ENCODE measurements around the gene CA11. TPM values are rescaled to one million over a fixed set of nuclear protein-coding genes. Genes with fewer than 3 reads are reported as not detected.

CA11 gene
- polyA plus RNA-seq, 1 experiment, result 3.0 TPM

DNA sequence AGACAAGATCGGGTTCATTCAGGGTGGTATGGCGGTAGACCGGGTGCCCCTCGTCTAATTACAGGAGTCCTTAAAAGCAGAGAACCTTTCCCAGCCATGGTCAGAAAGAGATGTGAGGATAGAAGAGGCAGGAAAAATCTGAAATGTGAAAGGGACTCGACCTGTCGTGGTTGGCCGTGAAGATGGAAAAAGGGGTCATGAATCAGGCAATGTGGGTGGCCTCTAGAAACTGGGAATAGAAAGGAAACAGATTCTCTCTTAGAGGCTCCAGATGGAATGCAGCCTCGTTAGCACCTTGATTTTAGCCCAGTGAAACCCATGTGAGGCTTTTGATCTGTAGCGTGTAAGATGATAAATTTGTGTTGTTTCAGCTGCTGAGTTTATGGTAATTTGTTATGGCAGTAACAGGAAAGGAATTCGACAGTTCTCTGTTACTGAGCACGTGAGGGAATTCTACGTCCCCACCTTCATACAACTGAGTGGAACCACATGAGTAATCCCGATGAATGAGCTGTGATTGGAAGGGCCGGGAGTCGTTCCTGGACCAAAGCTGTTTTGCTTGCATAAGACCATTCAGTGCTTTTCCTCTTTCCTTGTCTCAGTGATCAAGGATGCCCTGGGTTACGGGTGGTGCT, 11.0 kb upstream of the CA11 start:
- peak; percentile 77 for DNase-seq (ENCODE audit: low read depth)
- POLR2A ChIA-PET, result no interaction called here
- no peak overlapping the region for H3K4me3 ChIP-seq (ENCODE audit: low read depth, low read length)
- H3K36me3 ChIP-seq (ENCODE audit: control insufficient read depth, insufficient read depth, low read length), result no peaks in the 10 kb centered on the region
- CTCF ChIA-PET, result interaction anchor here (1.2 to 1.4 kb wide), 2 partner anchors 11 kb away, joined by 3 to 6 read pairs; partner anchors contain the start of gene CA11
- H3K27me3 ChIP-seq (ENCODE audit: control insufficient read depth, insufficient read depth, low read length), result peaks cover under 1% of the 10 kb centered on the region; the same call in 1 of the 2 replicates
- TF ChIP-seq, protein P1, sequence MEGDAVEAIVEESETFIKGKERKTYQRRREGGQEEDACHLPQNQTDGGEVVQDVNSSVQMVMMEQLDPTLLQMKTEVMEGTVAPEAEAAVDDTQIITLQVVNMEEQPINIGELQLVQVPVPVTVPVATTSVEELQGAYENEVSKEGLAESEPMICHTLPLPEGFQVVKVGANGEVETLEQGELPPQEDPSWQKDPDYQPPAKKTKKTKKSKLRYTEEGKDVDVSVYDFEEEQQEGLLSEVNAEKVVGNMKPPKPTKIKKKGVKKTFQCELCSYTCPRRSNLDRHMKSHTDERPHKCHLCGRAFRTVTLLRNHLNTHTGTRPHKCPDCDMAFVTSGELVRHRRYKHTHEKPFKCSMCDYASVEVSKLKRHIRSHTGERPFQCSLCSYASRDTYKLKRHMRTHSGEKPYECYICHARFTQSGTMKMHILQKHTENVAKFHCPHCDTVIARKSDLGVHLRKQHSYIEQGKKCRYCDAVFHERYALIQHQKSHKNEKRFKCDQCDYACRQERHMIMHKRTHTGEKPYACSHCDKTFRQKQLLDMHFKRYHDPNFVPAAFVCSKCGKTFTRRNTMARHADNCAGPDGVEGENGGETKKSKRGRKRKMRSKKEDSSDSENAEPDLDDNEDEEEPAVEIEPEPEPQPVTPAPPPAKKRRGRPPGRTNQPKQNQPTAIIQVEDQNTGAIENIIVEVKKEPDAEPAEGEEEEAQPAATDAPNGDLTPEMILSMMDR (IDR thresholded peaks at IDR 0.05; ENCODE audit: insufficient read depth, low read depth, low read length), result no peak

DNA sequence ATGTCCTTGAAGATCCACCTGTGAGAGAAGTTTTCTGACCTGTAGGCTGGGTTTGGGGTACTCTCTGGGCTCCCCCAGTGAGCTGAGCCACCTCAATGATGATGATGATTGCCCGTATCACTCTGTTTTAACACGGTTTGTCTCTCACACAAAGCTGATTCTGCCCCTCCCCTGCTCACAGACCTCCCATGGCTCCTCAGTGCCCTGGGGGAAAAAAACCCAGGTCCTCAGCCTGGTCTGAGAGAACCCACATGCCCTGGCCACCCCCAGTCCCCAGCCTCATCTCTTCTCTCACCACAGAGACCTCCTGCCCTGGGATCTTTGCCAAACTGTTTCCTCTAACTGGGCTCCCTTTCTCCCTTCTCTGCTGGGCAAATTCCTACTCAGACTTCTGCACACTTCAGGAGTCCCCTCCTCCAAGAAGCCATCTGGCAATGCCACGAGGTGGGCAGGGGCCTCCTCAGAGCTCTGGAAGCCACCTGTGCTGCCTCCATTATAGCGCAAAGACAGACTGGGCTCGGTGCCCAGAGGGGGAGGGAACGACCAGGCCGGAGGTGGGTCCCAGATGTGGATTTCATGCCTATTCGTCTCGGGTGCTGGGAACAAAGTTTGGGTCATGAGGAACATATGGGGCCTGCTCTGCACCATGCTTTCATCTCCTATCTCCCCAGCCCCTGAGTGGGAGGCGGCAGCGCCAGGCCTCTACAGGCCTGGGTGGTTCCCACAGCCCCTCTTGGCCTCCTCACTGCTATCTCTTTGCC, 8.5 kb upstream of the CA11 start:
- DNase-seq (ENCODE audit: low read depth), result no peak
- TF ChIP-seq, protein P1 (IDR thresholded peaks at IDR 0.05; ENCODE audit: insufficient read depth, low read depth, low read length), result no peak
- peaks cover 2% of the 10 kb centered on the region; the same call in 1 of the 2 replicates for H3K27me3 ChIP-seq (ENCODE audit: control insufficient read depth, insufficient read depth, low read length)
- ChIA-PET CTCF (interaction anchor here (0.7 kb wide), 1 partner anchor 134 kb away, joined by 3 read pairs; no protein-coding TSS in a partner anchor), POLR2A (no interaction called here)
- H3K4me3 ChIP-seq (ENCODE audit: low read depth, low read length), result no peak overlapping the region
- no peaks in the 10 kb centered on the region for H3K36me3 ChIP-seq (ENCODE audit: control insufficient read depth, insufficient read depth, low read length)

DNA sequence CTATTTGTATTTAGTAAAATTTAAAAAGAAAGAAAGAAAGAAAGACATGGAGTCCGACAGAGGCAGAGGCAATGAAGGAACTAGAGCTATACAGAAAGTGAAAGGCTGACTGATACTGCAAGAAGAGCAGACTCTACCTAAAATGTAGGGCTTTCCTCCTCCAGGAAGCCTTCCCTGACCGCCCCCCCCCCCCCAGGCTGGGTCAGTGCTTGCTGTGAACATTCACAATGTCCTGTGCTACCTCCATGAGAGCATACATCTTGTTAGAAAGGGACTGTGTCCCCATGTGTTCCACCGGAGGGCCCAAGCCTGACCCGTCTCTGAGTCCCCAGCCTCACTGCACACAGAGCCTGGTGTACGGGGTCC, 5.7 kb upstream of the CA11 start:
- H3K4me3 ChIP-seq (ENCODE audit: low read depth, low read length), result no peak overlapping the region
- POLR2A ChIA-PET, result no interaction called here
- TF ChIP-seq, protein P1 (IDR thresholded peaks at IDR 0.05; ENCODE audit: insufficient read depth, low read depth, low read length), result no peak
- H3K27me3 ChIP-seq (ENCODE audit: control insufficient read depth, insufficient read depth, low read length), result peaks cover 2% of the 10 kb centered on the region; the same call in 1 of the 2 replicates
- CTCF ChIA-PET, result no interaction called here
- no peak for DNase-seq (ENCODE audit: low read depth)
- no peaks in the 10 kb centered on the region for H3K36me3 ChIP-seq (ENCODE audit: control insufficient read depth, insufficient read depth, low read length)

DNA sequence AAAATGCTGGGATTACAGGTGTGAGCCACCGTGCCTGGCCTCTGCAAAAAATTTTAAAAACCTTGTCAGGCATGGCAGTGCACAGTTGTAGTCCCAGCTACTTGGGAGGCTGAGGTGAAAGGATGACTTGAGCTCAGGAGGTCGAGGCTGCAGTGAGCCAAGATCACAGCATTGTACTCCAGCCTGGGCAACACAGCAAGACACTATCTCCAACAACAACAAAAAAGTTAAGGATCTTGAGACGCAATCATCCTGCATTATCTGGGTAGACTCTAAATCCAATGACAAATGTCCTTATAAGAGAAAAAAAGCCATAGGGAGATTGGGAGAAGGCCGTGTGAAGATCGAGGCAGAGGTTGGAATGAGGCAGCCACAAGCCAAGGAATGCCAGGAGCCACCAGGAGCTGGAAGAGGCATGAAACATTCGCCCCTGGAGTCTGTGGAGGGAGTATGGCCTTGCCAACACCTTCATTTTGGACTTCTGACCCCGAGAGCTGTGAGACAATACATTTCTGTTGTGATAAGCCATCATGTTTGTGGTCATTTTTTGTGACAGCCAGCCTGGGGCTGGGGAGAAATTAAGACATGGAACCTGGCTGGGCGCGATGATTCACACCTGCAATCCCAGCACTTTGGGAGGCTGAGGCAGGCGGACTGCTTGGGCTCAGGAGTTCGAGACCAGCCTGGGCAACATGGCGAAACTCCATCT, 5.1 kb upstream of the CA11 start:
- CTCF ChIA-PET, result interaction anchor here (1.2 kb wide), 1 partner anchor 23 kb away, joined by 3 read pairs; no protein-coding TSS in a partner anchor
- no peaks in the 10 kb centered on the region for H3K36me3 ChIP-seq (ENCODE audit: control insufficient read depth, insufficient read depth, low read length)

More for the DNA sequence above, 5.1 kb upstream of the CA11 start:
- Histone ChIP-seq H3K4me3 (ENCODE audit: low read depth, low read length) (no peak overlapping the region), H3K27me3 (ENCODE audit: control insufficient read depth, insufficient read depth, low read length) (peaks cover 2% of the 10 kb centered on the region; the same call in 1 of the 2 replicates)
- TF ChIP-seq, protein P1 (IDR thresholded peaks at IDR 0.05; ENCODE audit: insufficient read depth, low read depth, low read length), result no peak
- DNase-seq (ENCODE audit: low read depth), result no peak
- POLR2A ChIA-PET, result no interaction called here
